Esophagus muscularis mucosa (tissue), 3 donors: ENCODE data around the gene GPC6.

Experiments
- POLR2A ChIP-seq: fragments of 450-650 bp; IDR thresholded peaks from one replicate; pipeline ENCODE4 v1.6.1; 2017; ENCODE audit warnings: antibody characterized with exemption, moderate library complexity, mild to moderate bottlenecking, low read depth
- TF ChIP-seq, protein P1 (sequence below), 3 experiments: fragments of 200-600 bp in 2 of 3; fragments of 450-650 bp in 1 of 3; sonication (generic) in 2 of 3; IDR thresholded peaks; one replicate each; pipeline ENCODE4 v1.5.1; 2017 to 2019; ENCODE audit warnings: antibody characterized with exemption in 3 of 3, mild to moderate bottlenecking in 2 of 3, moderate library complexity in 1 of 3

DNA sequence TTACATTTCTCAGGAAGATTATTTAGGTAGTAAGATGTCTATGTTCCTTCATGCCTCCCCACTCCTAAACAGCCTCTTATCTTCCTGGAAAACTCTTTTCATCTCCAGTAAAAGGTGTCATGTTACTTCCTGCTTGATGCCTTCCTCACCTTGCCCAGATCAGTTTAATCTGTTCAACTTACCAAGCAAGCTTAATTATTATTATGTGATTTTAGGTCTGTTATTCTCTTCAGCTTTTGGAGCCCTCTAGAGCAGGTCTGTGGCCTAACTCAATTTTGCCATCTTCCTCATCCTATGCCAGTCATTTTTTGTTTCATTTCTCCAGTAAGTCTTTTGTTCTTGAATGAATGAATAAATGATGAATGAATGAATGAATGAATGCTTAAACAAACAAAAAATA, 724.5 kb downstream of the GPC6 start:
- no peak for TF ChIP-seq POLR2A
- TF ChIP-seq, protein P1, sequence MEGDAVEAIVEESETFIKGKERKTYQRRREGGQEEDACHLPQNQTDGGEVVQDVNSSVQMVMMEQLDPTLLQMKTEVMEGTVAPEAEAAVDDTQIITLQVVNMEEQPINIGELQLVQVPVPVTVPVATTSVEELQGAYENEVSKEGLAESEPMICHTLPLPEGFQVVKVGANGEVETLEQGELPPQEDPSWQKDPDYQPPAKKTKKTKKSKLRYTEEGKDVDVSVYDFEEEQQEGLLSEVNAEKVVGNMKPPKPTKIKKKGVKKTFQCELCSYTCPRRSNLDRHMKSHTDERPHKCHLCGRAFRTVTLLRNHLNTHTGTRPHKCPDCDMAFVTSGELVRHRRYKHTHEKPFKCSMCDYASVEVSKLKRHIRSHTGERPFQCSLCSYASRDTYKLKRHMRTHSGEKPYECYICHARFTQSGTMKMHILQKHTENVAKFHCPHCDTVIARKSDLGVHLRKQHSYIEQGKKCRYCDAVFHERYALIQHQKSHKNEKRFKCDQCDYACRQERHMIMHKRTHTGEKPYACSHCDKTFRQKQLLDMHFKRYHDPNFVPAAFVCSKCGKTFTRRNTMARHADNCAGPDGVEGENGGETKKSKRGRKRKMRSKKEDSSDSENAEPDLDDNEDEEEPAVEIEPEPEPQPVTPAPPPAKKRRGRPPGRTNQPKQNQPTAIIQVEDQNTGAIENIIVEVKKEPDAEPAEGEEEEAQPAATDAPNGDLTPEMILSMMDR (IDR thresholded peaks at IDR 0.05), result no peak
